Stimulated activated CD8-positive, alpha-beta memory T cell treated with anti-CD3 and anti-CD28 coated beads, Interleukin-12 subunit alpha, Interleukin-12 subunit beta, amount 100 ng/mL, for 1 hour (primary cell): ENCODE results near the gene TTLL9.

ENCODE experiments used
- DNase-seq: peaks from one replicate; pipeline ENCODE4 v3.0.0-alpha.2; 2020; ENCODE audit warnings: low read depth

The TTLL9 gene

GRCh38 chr20:31945319-31945718 is 74.9 kb downstream of the TTLL9 start:
- DNase-seq = no peak

- no peak for DNase-seq
Measured at GRCh38 chr20:31945785-31946184, 75.4 kb downstream of the TTLL9 start.

- no peak for DNase-seq
Measured at GRCh38 chr20:31948008-31948407, 77.6 kb downstream of the TTLL9 start.

GRCh38 chr20:31949877-31950646 is 79.6 kb downstream of the TTLL9 start:
- no peak for DNase-seq

GRCh38 chr20:31951203-31951529 is 80.7 kb downstream of the TTLL9 start:
- DNase-seq = no peak

- DNase-seq = peak; percentile 95
Measured at GRCh38 chr20:31951530-31952453, 81.4 kb downstream of the TTLL9 start, which contains the start of gene PDRG1. PDRG1 (minus strand) TSS chr20:31952046; CDS start chr20:31951961, 85 bp downstream.

- DNase-seq = no peak
Measured at GRCh38 chr20:31953556-31954148, 83.2 kb downstream of the TTLL9 start.

GRCh38 chr20:31954500-31954899 is 84.1 kb downstream of the TTLL9 start:
- no peak for DNase-seq

GRCh38 chr20:31956556-31957526 is 86.4 kb downstream of the TTLL9 start:
- no peak for DNase-seq

- no peak for DNase-seq
Measured at GRCh38 chr20:31962761-31963160, 92.3 kb downstream of the TTLL9 start.

- DNase-seq = no peak
Measured at GRCh38 chr20:31963889-31964288, 93.5 kb downstream of the TTLL9 start.

GRCh38 chr20:31966991-31967655 is 96.7 kb downstream of the TTLL9 start:
- DNase-seq = no peak

GRCh38 chr20:31967830-31968249 is 97.4 kb downstream of the TTLL9 start, which contains the start of gene XKR7:
XKR7 (plus strand) TSS chr20:31968151; CDS start chr20:31968176, 25 bp downstream.
- DNase-seq = no peak

- DNase-seq = peak; percentile 66
Measured at GRCh38 chr20:31968291-31969126, 98.1 kb downstream of the TTLL9 start.

GRCh38 chr20:31969991-31970390 is 99.6 kb downstream of the TTLL9 start:
- no peak for DNase-seq

GRCh38 chr20:31972471-31973021 is 102.1 kb downstream of the TTLL9 start:
- DNase-seq = no peak

GRCh38 chr20:31974296-31974695 is 103.9 kb downstream of the TTLL9 start:
- DNase-seq = no peak

- no peak for DNase-seq
Measured at GRCh38 chr20:31974951-31975487, 104.6 kb downstream of the TTLL9 start.

- no peak for DNase-seq
Measured at GRCh38 chr20:31975874-31976273, 105.4 kb downstream of the TTLL9 start.
